ENCODE data around the gene LMBRD1.

DNA sequence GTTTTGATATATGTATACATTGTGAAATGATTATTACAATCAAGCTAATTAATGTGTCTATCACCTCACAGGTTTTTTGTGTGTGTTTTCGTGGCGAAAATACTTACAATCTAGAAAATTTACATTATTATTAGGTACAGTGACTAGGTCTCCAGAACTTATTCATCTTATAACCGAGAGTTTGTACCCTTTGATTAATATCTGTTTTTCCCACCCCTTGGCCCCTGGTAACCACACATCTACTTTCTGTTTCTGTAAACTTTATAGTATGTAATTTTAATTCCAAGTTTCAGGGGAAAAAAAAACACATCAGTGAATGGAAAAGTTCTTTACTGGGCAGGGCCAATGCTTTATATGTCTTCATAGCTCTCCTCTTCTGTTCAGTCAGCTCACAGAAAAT, 131.4 kb downstream of the LMBRD1 start:
- no peak for TF ChIP-seq CTCF (conservative IDR thresholded peaks at IDR 0.05; ENCODE audit: low read length)
- no peak for TF ChIP-seq EZH2phosphoT487 (IDR thresholded peaks at IDR 0.05; ENCODE audit: borderline replicate concordance)
